CD14-positive monocyte (primary cell): ENCODE measurements around the gene MPP7. TPM values are rescaled to one million over a fixed set of nuclear protein-coding genes. Genes with fewer than 3 reads are reported as not detected.

Source experiments
- DNase-seq, 3 donors: peaks; one replicate each; pipeline ENCODE4 v3.0.0-alpha.2; 2011 to 2022
- H2AFZ ChIP-seq: 2 replicates; pipeline ENCODE4 v1.6.0; 2012; ENCODE audit warnings: mild to moderate bottlenecking, low read depth, low read length, inconsistent platforms; ENCODE audit not compliant: insufficient read depth, poor library complexity, severe bottlenecking
- H3K27ac ChIP-seq, 2 donors: 1 replicate in 1 of 2; 2 replicates in 1 of 2; pipeline ENCODE4 v1.5.1; 2012 to 2013; ENCODE audit warnings: low read length in 2 of 2, control low read depth in 1 of 2, inconsistent platforms in 1 of 2, low read depth in 1 of 2, mild to moderate bottlenecking in 1 of 2
- H3K27me3 ChIP-seq, 2 donors: one replicate each; pipeline versions ENCODE4 v1.6.0 to v1.6.1; 2011 to 2013; ENCODE audit warnings: low read length in 2 of 2; ENCODE audit not compliant: control insufficient read depth in 2 of 2, insufficient read depth in 2 of 2
- H3K36me3 ChIP-seq, 2 donors: replicated peaks in 1 of 2; 1 replicate in 1 of 2; 2 replicates in 1 of 2; pipeline versions ENCODE4 v1.5.1 to v1.6.1; 2012 to 2013; ENCODE audit warnings: low read length in 2 of 2, control low read depth in 1 of 2, inconsistent platforms in 1 of 2, mild to moderate bottlenecking in 1 of 2; ENCODE audit not compliant: insufficient read depth in 2 of 2, control insufficient read depth in 1 of 2
- H3K4me1 ChIP-seq, 2 donors: 1 replicate in 1 of 2; 2 replicates in 1 of 2; pipeline versions ENCODE4 v1.5.1 to v1.6.1; 2012 to 2013; ENCODE audit warnings: low read length in 2 of 2, control low read depth in 1 of 2, inconsistent platforms in 1 of 2, mild to moderate bottlenecking in 1 of 2, moderate library complexity in 1 of 2; ENCODE audit not compliant: insufficient read depth in 2 of 2, control insufficient read depth in 1 of 2
- H3K4me2 ChIP-seq: replicated peaks from 2 replicates; pipeline ENCODE3; 2012; ENCODE audit warnings: low read length, moderate library complexity, mild to moderate bottlenecking; ENCODE audit not compliant: poor library complexity, severe bottlenecking; ENCODE audit errors: extremely low read depth
- H3K4me3 ChIP-seq, 3 experiments: fragments of 200-600 bp in 1 of 3; sonication (generic) in 1 of 3; replicated peaks in 1 of 3; 1 replicate in 2 of 3; 2 replicates in 1 of 3; pipeline ENCODE4 v1.5.1; 2011 to 2013; ENCODE audit warnings: low read length in 3 of 3, mild to moderate bottlenecking in 3 of 3, control low read depth in 2 of 3, low read depth in 2 of 3, inconsistent platforms in 1 of 3, moderate library complexity in 1 of 3
- H3K79me2 ChIP-seq: 2 replicates; pipeline ENCODE4 v1.6.0; 2012; ENCODE audit warnings: mild to moderate bottlenecking, control low read depth, inconsistent platforms, low read length, moderate library complexity; ENCODE audit not compliant: insufficient read depth
- H3K9ac ChIP-seq: 2 replicates; pipeline ENCODE4 v1.6.0; 2017; ENCODE audit warnings: low read length, mild to moderate bottlenecking; ENCODE audit not compliant: insufficient read depth, poor library complexity, severe bottlenecking
- H3K9me3 ChIP-seq, 2 donors: replicated peaks in 1 of 2; 1 replicate in 1 of 2; 2 replicates in 1 of 2; pipeline versions ENCODE4 v1.5.1 to v1.6.1; 2012 to 2013; ENCODE audit warnings: low read length in 2 of 2, control low read depth in 1 of 2; ENCODE audit not compliant: control insufficient read depth in 1 of 2, insufficient read depth in 1 of 2
- H4K20me1 ChIP-seq: 2 replicates; pipeline ENCODE4 v1.6.0; 2012; ENCODE audit warnings: mild to moderate bottlenecking, low read length, control low read depth, moderate library complexity; ENCODE audit not compliant: insufficient read depth
- H3K27ac Mint-ChIP-seq, 7 donors: one replicate each; pipeline ENCODE4 v1.8.0; 2020; ENCODE audit warnings: mild to moderate bottlenecking in 7 of 7, mixed read lengths in 7 of 7, moderate library complexity in 6 of 7, inconsistent platforms in 2 of 7
- H3K27me3 Mint-ChIP-seq, 3 donors: one replicate each; pipeline ENCODE4 v1.8.0; 2021 to 2022; ENCODE audit warnings: low read depth in 3 of 3, mild to moderate bottlenecking in 3 of 3, mixed read lengths in 3 of 3, moderate library complexity in 3 of 3, inconsistent platforms in 1 of 3
- H3K36me3 Mint-ChIP-seq, 2 donors: one replicate each; pipeline ENCODE4 v1.8.0; 2020; ENCODE audit warnings: mixed read lengths in 2 of 2, inconsistent platforms in 1 of 2, mild to moderate bottlenecking in 1 of 2
- H3K4me1 Mint-ChIP-seq: one replicate; pipeline ENCODE4 v1.8.0; 2020; ENCODE audit warnings: mild to moderate bottlenecking, mixed read lengths
- H3K4me3 Mint-ChIP-seq, 2 donors: one replicate each; pipeline ENCODE4 v1.8.0; 2020; ENCODE audit warnings: mild to moderate bottlenecking in 2 of 2, mixed read lengths in 2 of 2, moderate library complexity in 1 of 2
- H3K9me3 Mint-ChIP-seq, 7 donors: one replicate each; pipeline ENCODE4 v1.8.0; 2020 to 2022; ENCODE audit warnings: mixed read lengths in 7 of 7, mild to moderate bottlenecking in 6 of 7, moderate library complexity in 6 of 7, inconsistent platforms in 2 of 7
- CTCF ChIP-seq: fragments of 200-600 bp; IDR thresholded peaks from one replicate; pipeline ENCODE4 v1.8.0; 2022; ENCODE audit warnings: antibody characterized with exemption, mild to moderate bottlenecking
- WGBS: methylation state at CpG from one replicate; pipeline ENCODE4 v1.1.5; 2013; ENCODE audit warnings: missing lambda C conversion rate; ENCODE audit not compliant: insufficient coverage; 5-methylcytosine and 5-hydroxymethylcytosine counted together
- intact Hi-C, 2 donors: fragments of 100-400 bp; cut with micrococcal nuclease; formaldehyde crosslinking; loops; one replicate each; pipeline versions ENCODE4 v1.15.0 to v1.15.1; 2023
- polyA plus RNA-seq, 3 donors: library from polyadenylated mRNA; depleted of rRNA in 1 of 3; unstranded in 2 of 3; stranded (reverse) in 1 of 3; fragments of 300-500 nt in 2 of 3; fragments of >200 nt in 1 of 3; fragmentation: Illumina TruSeq in 2 of 3; gene quantifications; 1 replicate in 2 of 3; 2 replicates in 1 of 3; pipeline ENCODE4 v1.2.3, GENCODE V29; 2012 to 2021

The MPP7 gene
- polyA plus RNA-seq, 3 donors: 17.3 to 48.3 (median 33.6) TPM

GRCh38 chr10:28331066-28331465 lies 28.2 kb upstream of the MPP7 start:
- H3K36me3 ChIP-seq: no peaks in the 10 kb centered on the region
- no peaks in the 10 kb centered on the region for H3K9me3 ChIP-seq
- no peak overlapping the region for H3K4me3 ChIP-seq
- peak overlapping the region; percentile 20 for H3K4me2 ChIP-seq
- H3K9ac ChIP-seq: no peak overlapping the region
- no peaks in the 10 kb centered on the region for H3K9me3 Mint-ChIP-seq
- no peaks in the 10 kb centered on the region for H4K20me1 ChIP-seq
- peak overlapping the region in 1 of 2 donors; percentile 64 for H3K27ac ChIP-seq
- no peaks in the 10 kb centered on the region for H3K79me2 ChIP-seq
- intact Hi-C loops: loop anchor here (5.0 kb wide), 1 partner anchor 36 kb away; no protein-coding TSS in a partner anchor
- no peak for TF ChIP-seq CTCF
- H3K27me3 ChIP-seq: no peaks in the 10 kb centered on the region
- H2AFZ ChIP-seq: no peak overlapping the region
- peaks cover 64 to 72% of the 10 kb centered on the region in 2 donors for H3K4me1 ChIP-seq
- peak overlapping the region; percentile 67 to 88 (median 83) for H3K27ac Mint-ChIP-seq
- no peaks in the 10 kb centered on the region for H3K36me3 Mint-ChIP-seq
- H3K4me3 Mint-ChIP-seq: no peak overlapping the region
- peaks cover 0 to 2% (median 0%) of the 10 kb centered on the region in 3 donors for H3K27me3 Mint-ChIP-seq
- peaks cover 65% of the 10 kb centered on the region for H3K4me1 Mint-ChIP-seq
- DNase-seq: peak; percentile 56 to 77 (median 64)

GRCh38 chr10:28328346-28328745 lies 25.5 kb upstream of the MPP7 start:
- Histone ChIP-seq H4K20me1 (no peaks in the 10 kb centered on the region), H3K4me2 (no peak overlapping the region), H2AFZ (no peak overlapping the region), H3K79me2 (no peaks in the 10 kb centered on the region), H3K27ac (no peak overlapping the region), H3K36me3 (no peaks in the 10 kb centered on the region), H3K9ac (no peak overlapping the region), H3K27me3 (no peaks in the 10 kb centered on the region), H3K4me1 (peaks cover 44 to 58% of the 10 kb centered on the region in 2 donors), H3K4me3 (no peak overlapping the region), H3K9me3 (no peaks in the 10 kb centered on the region)
- no CpG with 5 or more reads among the region's 1 CpG for WGBS
- peaks cover 48% of the 10 kb centered on the region for H3K4me1 Mint-ChIP-seq
- H3K27me3 Mint-ChIP-seq: peaks cover 0 to 2% (median 0%) of the 10 kb centered on the region in 3 donors
- no peak overlapping the region for H3K27ac Mint-ChIP-seq
- H3K36me3 Mint-ChIP-seq: no peaks in the 10 kb centered on the region
- intact Hi-C loops: no loop called here
- TF ChIP-seq CTCF: no peak
- no peak for DNase-seq
- no peaks in the 10 kb centered on the region for H3K9me3 Mint-ChIP-seq
- no peak overlapping the region for H3K4me3 Mint-ChIP-seq
